GM12874 (cell line): ENCODE measurements around the gene B3GAT3.

Experiments
- TF ChIP-seq, protein P1 (sequence below): IDR thresholded peaks from 2 replicates; pipeline ENCODE4 v1.5.1; 2011; ENCODE audit warnings: low read depth, mild to moderate bottlenecking, control low read depth, low read length, moderate library complexity; ENCODE audit not compliant: insufficient read depth

Gene B3GAT3

DNA sequence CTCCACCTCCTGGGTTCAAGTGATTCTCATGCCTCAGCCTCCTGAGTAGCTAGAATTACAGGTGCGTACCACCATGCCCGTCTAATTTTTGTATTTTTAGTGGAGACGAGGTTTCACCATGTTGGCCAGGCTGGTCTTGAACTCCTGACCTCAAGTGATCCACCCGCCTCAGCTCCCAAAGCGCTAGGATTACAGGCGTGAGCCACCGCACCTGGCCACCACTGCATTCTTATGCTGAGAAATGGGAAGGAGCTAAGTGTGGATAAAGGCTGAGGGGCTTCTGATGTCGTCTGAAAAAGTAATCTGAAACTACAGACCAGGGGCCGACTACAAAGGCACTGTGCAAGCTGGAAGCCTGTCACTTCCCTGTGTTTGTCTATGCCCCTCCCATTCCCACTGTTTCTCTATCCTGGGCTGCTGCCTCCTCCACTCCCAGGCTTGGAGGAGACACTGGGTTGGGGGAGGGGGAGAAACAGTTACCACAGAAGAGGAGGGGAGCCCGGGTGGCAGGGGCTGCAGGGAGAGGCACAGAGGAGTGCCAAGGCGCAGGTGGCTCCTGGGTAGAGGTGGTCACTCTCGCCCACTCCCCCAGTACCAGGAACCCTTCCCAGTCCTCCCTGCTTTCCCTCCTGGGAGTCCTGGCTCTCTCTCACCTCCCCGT is 17.2 kb downstream of the B3GAT3 start:
- TF ChIP-seq, protein P1, sequence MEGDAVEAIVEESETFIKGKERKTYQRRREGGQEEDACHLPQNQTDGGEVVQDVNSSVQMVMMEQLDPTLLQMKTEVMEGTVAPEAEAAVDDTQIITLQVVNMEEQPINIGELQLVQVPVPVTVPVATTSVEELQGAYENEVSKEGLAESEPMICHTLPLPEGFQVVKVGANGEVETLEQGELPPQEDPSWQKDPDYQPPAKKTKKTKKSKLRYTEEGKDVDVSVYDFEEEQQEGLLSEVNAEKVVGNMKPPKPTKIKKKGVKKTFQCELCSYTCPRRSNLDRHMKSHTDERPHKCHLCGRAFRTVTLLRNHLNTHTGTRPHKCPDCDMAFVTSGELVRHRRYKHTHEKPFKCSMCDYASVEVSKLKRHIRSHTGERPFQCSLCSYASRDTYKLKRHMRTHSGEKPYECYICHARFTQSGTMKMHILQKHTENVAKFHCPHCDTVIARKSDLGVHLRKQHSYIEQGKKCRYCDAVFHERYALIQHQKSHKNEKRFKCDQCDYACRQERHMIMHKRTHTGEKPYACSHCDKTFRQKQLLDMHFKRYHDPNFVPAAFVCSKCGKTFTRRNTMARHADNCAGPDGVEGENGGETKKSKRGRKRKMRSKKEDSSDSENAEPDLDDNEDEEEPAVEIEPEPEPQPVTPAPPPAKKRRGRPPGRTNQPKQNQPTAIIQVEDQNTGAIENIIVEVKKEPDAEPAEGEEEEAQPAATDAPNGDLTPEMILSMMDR = no peak

DNA sequence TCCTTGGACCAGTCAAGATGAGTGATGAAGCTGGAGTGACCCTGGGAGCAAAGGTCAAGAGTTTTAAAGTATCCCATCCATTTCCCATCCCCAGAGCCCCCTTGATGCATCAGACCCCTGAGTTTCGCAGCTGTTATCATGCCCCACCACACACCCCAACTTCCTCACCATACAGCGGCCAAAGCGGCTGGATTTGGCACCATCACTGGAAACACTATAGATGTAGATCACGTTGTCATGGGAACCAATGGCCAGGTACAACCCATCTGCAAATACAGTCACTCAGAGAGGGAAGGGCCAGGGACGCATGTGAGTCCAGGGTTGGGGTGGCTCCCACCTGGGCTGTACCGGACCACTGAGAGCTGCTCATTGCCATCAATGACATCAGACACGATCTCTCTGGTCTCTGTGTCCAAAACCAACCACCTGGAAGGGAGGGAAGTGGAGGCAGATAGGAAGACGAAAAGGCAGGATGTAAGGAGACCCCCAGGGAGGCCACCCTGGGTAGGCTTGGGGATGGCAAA is 17.9 kb downstream of the B3GAT3 start:
- TF ChIP-seq, protein P1 = no peak

DNA sequence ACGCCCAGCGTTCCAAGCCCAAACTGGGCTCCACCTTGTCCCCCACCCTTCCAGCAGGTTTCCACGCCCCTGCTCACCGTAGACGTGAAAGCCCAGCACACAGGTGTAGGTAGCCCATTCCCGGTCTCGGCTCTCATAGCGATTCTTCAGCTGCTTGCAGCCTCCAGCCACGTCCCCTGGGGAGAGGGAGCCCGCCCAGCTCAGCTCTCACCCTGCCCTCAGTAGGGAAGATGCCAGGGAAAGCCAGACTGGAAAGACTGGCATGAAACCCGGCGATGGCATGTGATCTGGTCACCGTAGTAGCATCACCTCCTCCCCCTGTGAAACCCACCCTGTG is 18.7 kb downstream of the B3GAT3 start:
- TF ChIP-seq, protein P1 = no peak

DNA sequence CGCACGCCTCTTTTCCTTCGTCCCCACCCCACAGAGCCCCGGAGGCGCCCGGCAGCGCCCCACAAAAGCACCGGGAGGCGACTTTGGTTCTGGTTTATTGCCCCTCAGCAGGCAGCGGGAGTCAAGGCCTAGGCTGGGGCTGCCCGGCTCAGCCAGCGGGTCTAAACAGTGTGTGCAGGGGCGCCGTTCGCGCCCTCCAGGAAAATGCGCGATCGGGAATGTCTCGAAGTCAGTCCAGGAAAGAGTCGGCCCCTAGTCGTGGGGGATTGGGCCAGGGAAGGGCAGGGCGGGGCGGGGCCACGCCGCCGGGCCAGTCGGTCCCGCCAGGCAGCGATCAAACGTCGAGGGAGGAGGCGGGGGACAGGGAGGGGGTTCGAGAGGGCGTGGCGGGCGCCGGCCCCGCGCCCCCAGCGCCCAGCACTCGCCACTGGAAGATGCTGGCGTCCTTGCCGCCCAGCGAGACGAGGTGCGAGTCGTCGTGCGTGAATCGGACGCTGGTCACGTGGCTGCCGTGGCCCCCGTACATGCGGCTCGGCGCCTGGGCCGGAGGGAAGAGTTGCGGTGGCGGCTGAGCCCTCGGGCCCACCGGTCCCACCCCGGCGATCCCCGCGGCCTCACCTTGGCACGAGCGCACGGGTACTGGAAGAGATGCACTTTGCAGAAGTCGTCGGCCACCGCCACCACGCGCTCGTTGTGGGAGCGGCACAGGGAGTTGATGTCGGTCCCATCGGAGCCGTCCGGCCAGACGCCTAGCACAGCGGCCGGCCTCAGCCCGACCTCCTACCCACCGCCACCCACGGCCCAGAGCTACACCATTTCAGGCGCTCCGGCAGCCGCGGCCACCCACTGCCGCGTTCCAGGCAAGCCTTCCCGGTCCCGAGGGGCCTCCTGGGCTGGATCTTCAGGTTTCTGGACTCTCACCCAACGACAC is 19.4 kb downstream of the B3GAT3 start:
- TF ChIP-seq, protein P1 = no peak

DNA sequence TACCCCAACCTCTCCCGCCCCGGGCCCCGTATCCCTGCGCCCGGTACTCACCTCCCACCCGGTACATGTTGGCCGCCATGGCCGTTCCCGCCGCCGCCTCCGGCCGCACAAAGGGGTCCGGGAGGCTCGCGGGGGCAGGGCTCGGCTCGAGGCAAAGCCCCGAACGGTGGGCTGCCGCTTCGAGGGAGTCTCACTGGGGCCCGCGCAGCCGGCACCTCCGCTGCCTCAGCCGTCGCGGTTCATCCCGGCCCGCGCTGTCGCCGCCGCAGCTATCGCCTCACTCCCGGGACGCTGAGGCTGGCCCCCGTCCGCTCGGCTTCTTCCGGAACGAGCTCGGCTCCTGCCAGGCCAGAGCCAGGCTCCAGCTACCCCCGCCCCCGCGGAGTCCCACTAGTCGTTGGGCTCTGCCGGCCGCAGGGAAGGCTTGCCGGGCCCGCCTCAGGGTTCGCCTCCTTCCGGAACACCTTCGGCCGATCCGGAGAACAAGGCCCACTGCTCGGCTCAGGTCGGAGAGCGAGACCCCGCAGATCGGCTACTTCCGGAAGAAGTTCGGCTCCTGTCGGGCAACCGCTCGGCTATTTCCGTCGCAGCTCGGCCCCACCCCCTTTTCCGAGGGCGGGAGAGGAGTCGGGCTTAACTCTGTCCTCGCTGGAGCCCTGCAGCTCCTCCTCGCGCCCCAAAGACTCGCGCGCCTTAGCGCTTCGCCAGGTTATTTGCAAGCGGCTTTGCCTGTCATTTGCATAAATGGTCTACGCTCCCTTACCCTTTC is 20.2 kb downstream of the B3GAT3 start, which contains the start of gene MTA2:
TSS of gene MTA2 (minus strand) at position 494 of the 769 bp plus-strand sequence. CDS start at position 79, 415 bp downstream.
- TF ChIP-seq, protein P1 = no peak

DNA sequence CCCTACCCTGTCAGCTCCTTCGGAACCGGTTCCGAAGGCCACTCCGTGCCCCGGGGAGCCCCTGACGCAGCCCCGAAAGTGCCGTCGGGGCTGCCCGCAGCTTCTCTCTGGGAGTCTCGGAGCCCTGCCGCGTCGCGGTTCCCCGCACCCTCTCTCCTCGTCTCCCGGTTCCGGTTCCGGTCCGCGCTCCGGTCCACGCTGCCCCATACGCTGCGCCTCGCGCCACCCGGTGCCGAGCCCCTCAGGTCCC is 20.7 kb downstream of the B3GAT3 start:
- TF ChIP-seq, protein P1 = no peak
